Ureter (tissue), 1 donor: ENCODE measurements around the gene SHANK1. TPM values are rescaled to one million over a fixed set of nuclear protein-coding genes. Genes with fewer than 3 reads are reported as not detected.
"Not testable (repeated sequence)": the region's sequence is repeated elsewhere in the genome, so short reads cannot be mapped to it uniquely, and the experiment has no call there.

Experiments
- DNase-seq: peaks from one replicate; pipeline ENCODE4 v3.0.0-alpha.2; 2020; ENCODE audit warnings: low spot score
- total RNA-seq: library from RNA; stranded (reverse); gene quantifications from one replicate; pipeline ENCODE4 v1.2.4, GENCODE V29; 2023
- donor health status: DM: yes; HTN: yes; CAD: no.

SHANK1 gene
- total RNA-seq, 1 donor from 2014 or later: 0.29 TPM

GRCh38 chr19:50633973-50634372 is 85.6 kb downstream of the SHANK1 start:
- DNase-seq: no peak

- no peak for DNase-seq
These were observed 86.2 kb downstream of the SHANK1 start for GRCh38 chr19:50633359-50633758.

DNA sequence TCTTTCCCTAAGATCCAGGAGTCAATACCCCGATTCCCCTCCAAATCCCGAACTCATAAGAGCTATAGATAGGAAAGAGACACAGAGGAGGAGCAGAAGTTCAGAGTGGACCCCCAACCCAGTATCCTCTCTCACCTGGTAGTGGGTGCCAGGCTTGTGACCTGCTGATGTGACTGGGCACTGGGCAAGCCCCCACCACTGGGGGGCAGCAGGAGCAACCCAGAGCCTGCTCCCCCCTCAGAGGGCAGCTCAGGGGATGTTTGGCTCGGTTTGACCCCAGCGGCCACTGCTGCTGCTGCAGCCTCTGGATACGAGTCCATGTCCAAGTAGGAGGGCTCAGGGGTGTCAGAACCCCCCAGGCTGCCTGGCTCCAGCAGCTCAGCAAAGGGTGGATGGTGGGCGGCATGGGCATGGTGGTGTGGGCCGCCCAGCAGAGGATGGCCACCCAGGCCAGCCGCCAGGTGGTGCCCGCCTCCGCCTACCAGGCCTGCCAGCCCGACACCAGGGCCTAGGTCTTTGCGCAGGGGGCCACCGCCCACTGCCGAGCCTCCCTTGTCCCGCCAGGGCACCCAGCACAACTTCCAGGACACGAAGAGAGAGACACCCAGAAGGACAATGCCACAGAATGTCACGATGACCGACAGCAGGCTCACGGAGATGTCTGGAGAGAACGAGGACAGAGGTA is 87.3 kb downstream of the SHANK1 start:
- no peak for DNase-seq

- no peak for DNase-seq
These were observed 89.8 kb downstream of the SHANK1 start for GRCh38 chr19:50629801-50630200.

DNA sequence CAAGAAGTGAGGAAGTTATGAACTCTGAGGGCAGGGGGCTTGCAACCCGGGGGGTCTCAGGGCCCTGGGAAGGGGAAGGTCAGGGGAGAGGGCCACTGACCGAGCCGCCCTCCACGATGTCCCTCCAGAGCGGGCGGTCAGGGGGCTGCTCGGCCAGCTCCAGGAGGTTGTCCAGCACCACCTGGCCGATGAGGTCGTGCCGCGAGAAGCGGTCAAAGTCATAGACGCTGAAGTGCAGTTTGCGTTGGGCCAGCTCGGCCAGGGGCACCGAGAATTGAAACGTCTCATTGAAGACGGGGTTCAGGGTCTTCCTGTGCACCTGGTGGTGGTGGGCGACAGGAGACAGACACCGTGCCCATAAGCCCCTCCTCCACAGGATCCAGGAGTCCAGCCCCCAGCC is 90.4 kb downstream of the SHANK1 start:
- no peak for DNase-seq

DNA sequence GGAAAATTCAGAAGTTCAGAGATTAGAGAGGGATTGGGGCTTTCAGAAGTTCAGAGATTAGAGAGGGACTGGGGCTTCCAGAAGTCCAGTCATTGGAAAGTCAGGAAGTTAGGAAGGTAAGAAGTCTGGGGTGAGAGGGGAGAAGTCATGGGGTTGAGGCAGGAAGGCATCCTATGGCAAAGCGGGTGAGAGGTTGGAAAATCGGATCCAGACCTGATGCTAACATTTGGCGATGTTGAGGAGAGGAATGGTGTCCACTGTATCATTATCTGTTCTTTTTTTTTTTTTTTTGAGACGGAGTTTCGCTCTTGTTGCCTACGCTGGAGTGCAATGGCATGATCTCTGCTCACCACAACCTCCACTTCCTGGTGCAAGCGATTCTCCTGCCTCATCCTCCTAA is 91.1 kb downstream of the SHANK1 start:
- no peak for DNase-seq

DNA sequence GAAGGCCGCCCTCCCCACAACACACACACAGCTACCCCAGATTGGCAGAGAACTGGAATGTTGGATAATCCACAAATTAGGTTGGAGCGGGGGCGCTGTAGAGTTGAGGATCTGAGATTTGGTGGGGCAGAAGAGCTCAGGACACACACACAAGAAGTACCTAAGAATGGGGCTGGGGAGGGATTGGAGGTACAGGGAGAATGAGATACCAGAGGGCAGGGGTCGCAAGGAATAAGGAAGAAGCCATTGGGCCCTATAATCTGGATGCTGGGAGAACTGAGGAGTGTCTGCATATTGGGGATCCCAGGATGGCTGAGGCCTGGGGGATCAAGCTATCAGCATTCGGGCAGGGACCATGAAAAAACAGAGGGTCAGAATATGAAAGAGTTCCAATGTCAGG is 91.5 kb downstream of the SHANK1 start:
- no peak for DNase-seq

- no peak for DNase-seq
These were observed 92.8 kb downstream of the SHANK1 start for GRCh38 chr19:50626795-50627194.

- DNase-seq: no peak
These were observed 93.6 kb downstream of the SHANK1 start for GRCh38 chr19:50626011-50626410.

DNA sequence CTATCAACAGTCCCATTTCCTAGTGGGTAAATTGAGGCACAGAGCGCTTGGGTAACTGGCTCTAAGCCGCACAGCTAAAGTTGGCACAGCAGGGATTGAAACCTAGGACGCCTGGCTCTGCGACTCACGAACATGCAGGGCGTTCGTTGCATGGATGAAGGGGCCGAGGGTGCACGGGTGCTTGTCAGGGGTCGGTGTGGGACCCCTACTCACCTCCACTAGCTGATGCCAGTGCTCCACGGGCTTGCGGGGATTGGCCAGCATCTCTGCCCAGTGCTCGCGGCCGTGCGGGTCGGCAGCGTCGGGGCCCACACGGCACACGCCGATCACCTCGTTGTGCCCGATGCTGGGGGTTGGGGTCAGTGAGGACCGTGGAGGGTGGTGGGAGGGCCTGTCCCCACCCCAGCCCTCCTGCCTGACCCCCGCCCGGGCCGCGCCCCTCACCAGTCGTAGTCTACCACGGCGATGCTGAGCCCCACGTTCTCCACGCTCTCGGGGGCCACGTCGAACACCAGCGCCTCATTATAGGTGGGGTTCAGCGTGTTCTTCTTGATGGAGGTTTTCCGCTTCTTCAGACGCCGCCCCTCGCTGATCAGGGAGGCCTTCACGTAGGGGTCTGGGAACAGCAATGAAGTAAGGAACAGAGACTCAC is 94.5 kb downstream of the SHANK1 start:
- no peak for DNase-seq

- DNase-seq: not testable (repeated sequence)
These were observed 99.2 kb downstream of the SHANK1 start for GRCh38 chr19:50620394-50620906.

DNA sequence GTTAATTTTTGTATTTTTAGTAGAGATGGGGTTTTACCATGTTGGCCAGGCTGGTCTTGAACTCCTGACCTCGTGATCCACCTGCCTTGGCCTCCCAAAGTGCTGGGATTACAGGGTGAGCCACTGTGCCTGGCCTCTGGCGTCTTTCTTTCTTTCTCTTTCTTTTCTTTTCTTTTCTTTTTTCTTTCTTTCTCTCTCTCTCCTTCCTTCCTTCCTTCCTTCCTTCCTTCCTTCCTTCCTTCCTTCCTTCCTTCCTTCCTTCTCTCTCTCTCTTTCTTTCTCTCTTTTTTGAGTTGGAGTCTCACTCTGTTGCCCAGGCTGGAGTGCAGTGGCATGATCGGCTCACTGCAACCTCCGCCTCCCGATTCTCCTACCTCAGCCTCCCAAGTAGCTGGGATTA is 100.4 kb downstream of the SHANK1 start:
- not testable (repeated sequence) for DNase-seq

- DNase-seq: not testable (repeated sequence)
These were observed 101.2 kb downstream of the SHANK1 start for GRCh38 chr19:50618379-50618778.

DNA sequence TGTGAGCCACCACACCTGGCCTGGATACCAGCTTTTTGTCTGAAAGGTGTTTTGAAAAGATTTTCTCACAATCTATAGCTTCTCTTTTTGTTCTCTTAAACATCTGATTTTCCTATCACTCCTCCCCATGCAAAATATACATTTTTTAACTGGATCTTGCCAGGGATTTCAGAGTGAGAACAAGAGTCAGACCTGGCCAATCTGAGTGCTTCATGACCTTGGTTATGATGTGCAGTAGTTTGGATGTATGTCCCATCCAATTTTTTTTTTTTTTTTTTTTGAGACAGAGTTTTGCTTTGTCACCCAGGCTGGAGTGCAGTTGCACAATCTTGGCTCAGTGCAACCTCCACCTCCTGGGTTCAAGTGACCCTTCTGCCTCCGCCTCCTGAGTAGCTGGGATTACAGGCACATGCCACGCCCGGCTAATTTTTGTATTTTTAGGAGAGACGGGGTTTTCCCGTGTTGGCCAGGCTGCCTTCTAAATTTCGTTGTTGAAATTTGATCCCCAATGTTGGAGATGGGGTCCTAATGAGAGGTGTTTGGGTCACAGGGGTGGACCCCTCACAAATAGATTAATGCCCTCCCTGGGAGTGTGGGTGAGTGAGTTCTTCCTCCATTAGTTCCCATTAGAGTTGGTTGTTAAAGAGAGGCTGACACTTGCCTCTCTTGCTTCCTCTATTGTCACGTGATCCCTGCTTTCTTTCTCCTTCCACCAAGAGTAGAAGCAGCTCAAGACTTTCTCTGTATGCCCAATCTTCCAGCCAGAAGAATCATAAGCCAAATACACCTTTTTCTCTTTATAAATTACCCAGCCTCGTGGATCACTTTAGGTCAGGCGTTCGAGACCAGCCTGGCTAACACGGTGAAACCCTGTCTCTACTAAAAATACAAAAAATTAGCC is 106.8 kb downstream of the SHANK1 start:
- not testable (repeated sequence) for DNase-seq

Other genes starting within 250 kb of the SHANK1 start
- 94.0 TPM for gene EMC10, start 243.3 kb downstream of the SHANK1 start, total RNA-seq
- gene GARIN5A, start 243.0 kb downstream of the SHANK1 start, total RNA-seq: 1.9 TPM
- 26.6 TPM for gene JOSD2, start 208.6 kb downstream of the SHANK1 start, total RNA-seq
- gene ASPDH, start 205.9 kb downstream of the SHANK1 start, total RNA-seq: not detected
- gene LRRC4B, start 151.4 kb downstream of the SHANK1 start, total RNA-seq: 4.7 TPM
- gene SYT3, start 79.9 kb downstream of the SHANK1 start, total RNA-seq: 0.96 TPM
- gene C19orf81, start 70.4 kb downstream of the SHANK1 start, total RNA-seq: 1.6 TPM
- 8.1 TPM for gene CLEC11A, start 3.6 kb upstream of the SHANK1 start, total RNA-seq
- not detected for gene GPR32, start 50.7 kb upstream of the SHANK1 start, total RNA-seq
- gene ACP4, start 70.6 kb upstream of the SHANK1 start, total RNA-seq: not detected
- 0.60 TPM for gene KLK1, start 104.0 kb upstream of the SHANK1 start, total RNA-seq
- not detected for gene KLK15, start 113.8 kb upstream of the SHANK1 start, total RNA-seq
- gene KLK3, start 135.1 kb upstream of the SHANK1 start, total RNA-seq: not detected
- gene KLK2, start 153.6 kb upstream of the SHANK1 start, total RNA-seq: not detected
- not detected for gene KLK4, start 191.6 kb upstream of the SHANK1 start, total RNA-seq
- not detected for gene KLK5, start 233.2 kb upstream of the SHANK1 start, total RNA-seq
- not detected for gene KLK6, start 249.8 kb upstream of the SHANK1 start, total RNA-seq